ENCODE measurements around the gene SLC44A2. TPM values are rescaled to one million over a fixed set of nuclear protein-coding genes. Genes with fewer than 3 reads are reported as not detected.

The SLC44A2 gene
- total and polyA plus RNA-seq, 2 of the 8 experiments (the other 6 are each of a cell fraction or from before 2014, with no cell fraction given), result 105 to 120 TPM

- no peak for TF ChIP-seq POLR2A (IDR thresholded peaks at IDR 0.05; ENCODE audit: control extremely low read depth in 1 of 2, low read depth in 2 of 2, low read length in 2 of 2)
- no peak for TF ChIP-seq SIN3A (conservative IDR thresholded peaks at IDR 0.05 in 1 of 2, IDR thresholded peaks at IDR 0.05 in 1 of 2; ENCODE audit: low read depth in 1 of 2, low read length in 2 of 2)
- TF ChIP-seq POLR2AphosphoS5 (IDR thresholded peaks at IDR 0.05; ENCODE audit: low read depth, low read length), result no peak
- no peak for TF ChIP-seq TAF1 (IDR thresholded peaks at IDR 0.05; ENCODE audit: low read depth, low read length)
- TF ChIP-seq NRF1 (IDR thresholded peaks at IDR 0.05; ENCODE audit: low read depth, low read length), result no peak
- TF ChIP-seq ZNF274 (IDR thresholded peaks at IDR 0.05; ENCODE audit: borderline replicate concordance, extremely low read depth, low read length), result no peak
- TF ChIP-seq KDM5A (IDR thresholded peaks at IDR 0.05; ENCODE audit: low read length), result no peak
These were observed 18.6 kb downstream of the SLC44A2 start (continued) for GRCh38 chr19:10643968-10644259.

Data from H1 (cell line).